CD14-positive monocyte (primary cell): ENCODE results near the gene WDPCP. TPM values are rescaled to one million over a fixed set of nuclear protein-coding genes. Genes with fewer than 3 reads are reported as not detected.
"Not testable (repeated sequence)": the region's sequence is repeated elsewhere in the genome, so short reads cannot be mapped to it uniquely, and the experiment has no call there.

ENCODE experiments used
- DNase-seq, 3 donors: peaks; one replicate each; pipeline ENCODE4 v3.0.0-alpha.2; 2011 to 2022
- H2AFZ ChIP-seq: 2 replicates; pipeline ENCODE4 v1.6.0; 2012; ENCODE audit warnings: mild to moderate bottlenecking, low read depth, low read length, inconsistent platforms; ENCODE audit not compliant: insufficient read depth, poor library complexity, severe bottlenecking
- H3K27ac ChIP-seq, 2 donors: 1 replicate in 1 of 2; 2 replicates in 1 of 2; pipeline ENCODE4 v1.5.1; 2012 to 2013; ENCODE audit warnings: low read length in 2 of 2, control low read depth in 1 of 2, inconsistent platforms in 1 of 2, low read depth in 1 of 2, mild to moderate bottlenecking in 1 of 2
- H3K27me3 ChIP-seq, 2 donors: one replicate each; pipeline versions ENCODE4 v1.6.0 to v1.6.1; 2011 to 2013; ENCODE audit warnings: low read length in 2 of 2; ENCODE audit not compliant: control insufficient read depth in 2 of 2, insufficient read depth in 2 of 2
- H3K36me3 ChIP-seq, 2 donors: replicated peaks in 1 of 2; 1 replicate in 1 of 2; 2 replicates in 1 of 2; pipeline versions ENCODE4 v1.5.1 to v1.6.1; 2012 to 2013; ENCODE audit warnings: low read length in 2 of 2, control low read depth in 1 of 2, inconsistent platforms in 1 of 2, mild to moderate bottlenecking in 1 of 2; ENCODE audit not compliant: insufficient read depth in 2 of 2, control insufficient read depth in 1 of 2
- H3K4me1 ChIP-seq, 2 donors: 1 replicate in 1 of 2; 2 replicates in 1 of 2; pipeline versions ENCODE4 v1.5.1 to v1.6.1; 2012 to 2013; ENCODE audit warnings: low read length in 2 of 2, control low read depth in 1 of 2, inconsistent platforms in 1 of 2, mild to moderate bottlenecking in 1 of 2, moderate library complexity in 1 of 2; ENCODE audit not compliant: insufficient read depth in 2 of 2, control insufficient read depth in 1 of 2
- H3K4me2 ChIP-seq: replicated peaks from 2 replicates; pipeline ENCODE3; 2012; ENCODE audit warnings: low read length, moderate library complexity, mild to moderate bottlenecking; ENCODE audit not compliant: poor library complexity, severe bottlenecking; ENCODE audit errors: extremely low read depth
- H3K4me3 ChIP-seq, 3 experiments: fragments of 200-600 bp in 1 of 3; sonication (generic) in 1 of 3; replicated peaks in 1 of 3; 1 replicate in 2 of 3; 2 replicates in 1 of 3; pipeline ENCODE4 v1.5.1; 2011 to 2013; ENCODE audit warnings: low read length in 3 of 3, mild to moderate bottlenecking in 3 of 3, control low read depth in 2 of 3, low read depth in 2 of 3, inconsistent platforms in 1 of 3, moderate library complexity in 1 of 3
- H3K79me2 ChIP-seq: 2 replicates; pipeline ENCODE4 v1.6.0; 2012; ENCODE audit warnings: mild to moderate bottlenecking, control low read depth, inconsistent platforms, low read length, moderate library complexity; ENCODE audit not compliant: insufficient read depth
- H3K9ac ChIP-seq: 2 replicates; pipeline ENCODE4 v1.6.0; 2017; ENCODE audit warnings: low read length, mild to moderate bottlenecking; ENCODE audit not compliant: insufficient read depth, poor library complexity, severe bottlenecking
- H3K9me3 ChIP-seq, 2 donors: replicated peaks in 1 of 2; 1 replicate in 1 of 2; 2 replicates in 1 of 2; pipeline versions ENCODE4 v1.5.1 to v1.6.1; 2012 to 2013; ENCODE audit warnings: low read length in 2 of 2, control low read depth in 1 of 2; ENCODE audit not compliant: control insufficient read depth in 1 of 2, insufficient read depth in 1 of 2
- H4K20me1 ChIP-seq: 2 replicates; pipeline ENCODE4 v1.6.0; 2012; ENCODE audit warnings: mild to moderate bottlenecking, low read length, control low read depth, moderate library complexity; ENCODE audit not compliant: insufficient read depth
- H3K27ac Mint-ChIP-seq, 7 donors: one replicate each; pipeline ENCODE4 v1.8.0; 2020; ENCODE audit warnings: mild to moderate bottlenecking in 7 of 7, mixed read lengths in 7 of 7, moderate library complexity in 6 of 7, inconsistent platforms in 2 of 7
- H3K27me3 Mint-ChIP-seq, 3 donors: one replicate each; pipeline ENCODE4 v1.8.0; 2021 to 2022; ENCODE audit warnings: low read depth in 3 of 3, mild to moderate bottlenecking in 3 of 3, mixed read lengths in 3 of 3, moderate library complexity in 3 of 3, inconsistent platforms in 1 of 3
- H3K36me3 Mint-ChIP-seq, 2 donors: one replicate each; pipeline ENCODE4 v1.8.0; 2020; ENCODE audit warnings: mixed read lengths in 2 of 2, inconsistent platforms in 1 of 2, mild to moderate bottlenecking in 1 of 2
- H3K4me1 Mint-ChIP-seq: one replicate; pipeline ENCODE4 v1.8.0; 2020; ENCODE audit warnings: mild to moderate bottlenecking, mixed read lengths
- H3K4me3 Mint-ChIP-seq, 2 donors: one replicate each; pipeline ENCODE4 v1.8.0; 2020; ENCODE audit warnings: mild to moderate bottlenecking in 2 of 2, mixed read lengths in 2 of 2, moderate library complexity in 1 of 2
- H3K9me3 Mint-ChIP-seq, 7 donors: one replicate each; pipeline ENCODE4 v1.8.0; 2020 to 2022; ENCODE audit warnings: mixed read lengths in 7 of 7, mild to moderate bottlenecking in 6 of 7, moderate library complexity in 6 of 7, inconsistent platforms in 2 of 7
- CTCF ChIP-seq: fragments of 200-600 bp; IDR thresholded peaks from one replicate; pipeline ENCODE4 v1.8.0; 2022; ENCODE audit warnings: antibody characterized with exemption, mild to moderate bottlenecking
- WGBS: methylation state at CpG from one replicate; pipeline ENCODE4 v1.1.5; 2013; ENCODE audit warnings: missing lambda C conversion rate; ENCODE audit not compliant: insufficient coverage; 5-methylcytosine and 5-hydroxymethylcytosine counted together
- intact Hi-C, 2 donors: fragments of 100-400 bp; cut with micrococcal nuclease; formaldehyde crosslinking; loops; one replicate each; pipeline versions ENCODE4 v1.15.0 to v1.15.1; 2023
- polyA plus RNA-seq, 3 donors: library from polyadenylated mRNA; depleted of rRNA in 1 of 3; unstranded in 2 of 3; stranded (reverse) in 1 of 3; fragments of 300-500 nt in 2 of 3; fragments of >200 nt in 1 of 3; fragmentation: Illumina TruSeq in 2 of 3; gene quantifications; 1 replicate in 2 of 3; 2 replicates in 1 of 3; pipeline ENCODE4 v1.2.3, GENCODE V29; 2012 to 2021

The WDPCP gene
- polyA plus RNA-seq, 3 donors, result 3.3 to 5.2 (median 3.7) TPM

- Mint-ChIP-seq H3K4me1 (peaks cover 6% of the 10 kb centered on the region), H3K27ac (no peak overlapping the region), H3K27me3 (peaks cover 1 to 3% (median 2%) of the 10 kb centered on the region in 3 donors), H3K9me3 (peaks cover 10 to 17% (median 15%) of the 10 kb centered on the region in 7 donors), H3K4me3 (no peak overlapping the region), H3K36me3 (no peaks in the 10 kb centered on the region)
- Histone ChIP-seq H3K4me3 (no peak overlapping the region), H3K4me2 (no peak overlapping the region), H3K27ac (no peak overlapping the region), H3K4me1 (no peaks in the 10 kb centered on the region), H3K79me2 (no peaks in the 10 kb centered on the region), H3K27me3 (no peaks in the 10 kb centered on the region), H4K20me1 (no peaks in the 10 kb centered on the region), H3K9me3 (peaks cover 10 to 12% of the 10 kb centered on the region in 2 donors), H3K9ac (no peak overlapping the region), H3K36me3 (no peaks in the 10 kb centered on the region), H2AFZ (no peak overlapping the region)
- intact Hi-C loops, result no loop called here
- no CpG with 5 or more reads among the region's 1 CpG for WGBS
- no peak for TF ChIP-seq CTCF
- no peak for DNase-seq
Measured at GRCh38 chr2:63628403-63628942, 40.2 kb upstream of the WDPCP start.

GRCh38 chr2:63627866-63628265, 39.6 kb upstream of the WDPCP start:
- Histone ChIP-seq H4K20me1 (no peaks in the 10 kb centered on the region), H3K27ac (no peak overlapping the region), H2AFZ (no peak overlapping the region), H3K36me3 (no peaks in the 10 kb centered on the region), H3K9me3 (peaks cover 10 to 12% of the 10 kb centered on the region in 2 donors), H3K9ac (no peak overlapping the region), H3K79me2 (no peaks in the 10 kb centered on the region), H3K4me1 (no peaks in the 10 kb centered on the region), H3K27me3 (no peaks in the 10 kb centered on the region), H3K4me3 (no peak overlapping the region), H3K4me2 (no peak overlapping the region)
- Mint-ChIP-seq H3K27me3 (peaks cover 1 to 3% (median 2%) of the 10 kb centered on the region in 3 donors), H3K9me3 (peaks cover 10 to 17% (median 14%) of the 10 kb centered on the region in 7 donors), H3K36me3 (no peaks in the 10 kb centered on the region), H3K27ac (no peak overlapping the region), H3K4me3 (no peak overlapping the region), H3K4me1 (peaks cover 8% of the 10 kb centered on the region)
- intact Hi-C loops, result no loop called here
- no peak for DNase-seq
- TF ChIP-seq CTCF, result no peak
- WGBS, result 94% methylated on average over 10 of the region's 15 CpGs

GRCh38 chr2:63623763-63624162, 35.5 kb upstream of the WDPCP start:
- H3K27me3 Mint-ChIP-seq, DNase-seq: not testable (repeated sequence)

More at GRCh38 chr2:63623763-63624162, 35.5 kb upstream of the WDPCP start:
- H4K20me1 ChIP-seq, H3K27ac ChIP-seq, H3K4me3 ChIP-seq, H3K4me1 Mint-ChIP-seq, H3K9ac ChIP-seq, H3K4me1 ChIP-seq, H3K4me2 ChIP-seq, H3K36me3 Mint-ChIP-seq, intact Hi-C loops, H3K27me3 ChIP-seq, H3K27ac Mint-ChIP-seq, H2AFZ ChIP-seq, H3K36me3 ChIP-seq, H3K79me2 ChIP-seq, H3K4me3 Mint-ChIP-seq: not testable (repeated sequence)
- H3K9me3 ChIP-seq, result peaks cover 0 to 13% of the 10 kb centered on the region in 2 donors
- WGBS, result no CpG with 5 or more reads among the region's 2 CpGs
- H3K9me3 Mint-ChIP-seq, result peaks cover 2 to 32% (median 16%) of the 10 kb centered on the region in 7 donors
